NCI-H1436 (cell line): ENCODE measurements around the gene CHMP6.

Experiments
- DNase-seq: peaks from one replicate; lab custom pipeline; 2025; lab: John Stamatoyannopoulos, UW

CHMP6 gene

DNA sequence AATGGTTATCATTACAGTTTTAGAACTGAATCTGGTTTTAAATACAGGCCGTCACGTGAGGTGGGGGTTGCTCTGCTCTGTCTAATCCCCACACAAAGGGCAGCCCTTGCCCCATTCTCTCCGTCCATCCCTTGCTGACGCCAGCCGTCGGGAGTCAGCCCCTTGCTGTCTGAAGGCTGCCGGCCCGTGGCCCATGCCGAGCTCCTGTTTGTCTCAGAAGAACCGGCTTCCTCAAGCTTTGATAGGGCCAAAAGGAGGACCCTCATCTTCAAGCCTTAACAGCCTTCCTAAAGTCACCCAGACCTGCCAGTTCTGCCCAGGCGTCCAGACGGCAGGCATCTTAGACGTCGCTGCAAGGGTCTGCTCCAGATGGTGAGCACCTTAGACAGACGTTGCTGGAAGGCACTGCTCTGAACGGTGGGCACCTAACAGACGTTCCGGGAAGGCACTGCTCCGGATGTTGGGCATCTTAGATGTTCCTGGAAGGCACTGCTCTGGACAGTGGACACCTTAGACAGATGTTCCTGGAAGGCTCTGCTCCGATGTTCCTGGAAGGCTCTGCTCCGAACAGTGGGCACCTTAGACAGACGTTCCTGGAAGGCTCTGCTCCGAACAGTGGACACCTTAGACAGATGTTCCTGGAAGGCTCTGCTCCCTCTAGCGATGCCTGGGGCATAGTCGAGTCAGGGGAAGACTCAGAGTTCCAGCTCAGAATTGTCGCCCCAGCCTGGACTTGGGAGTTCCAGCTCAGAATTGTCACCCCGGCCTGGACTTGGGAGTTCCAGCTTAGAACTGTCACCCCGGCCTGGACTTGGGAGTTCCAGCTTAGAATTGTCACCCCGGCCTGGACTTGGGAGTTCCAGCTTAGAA is 35.1 kb upstream of the CHMP6 start:
- no peak for DNase-seq

GRCh38 chr17:80957461-80957941 is 34.1 kb upstream of the CHMP6 start:
- DNase-seq = no peak

DNA sequence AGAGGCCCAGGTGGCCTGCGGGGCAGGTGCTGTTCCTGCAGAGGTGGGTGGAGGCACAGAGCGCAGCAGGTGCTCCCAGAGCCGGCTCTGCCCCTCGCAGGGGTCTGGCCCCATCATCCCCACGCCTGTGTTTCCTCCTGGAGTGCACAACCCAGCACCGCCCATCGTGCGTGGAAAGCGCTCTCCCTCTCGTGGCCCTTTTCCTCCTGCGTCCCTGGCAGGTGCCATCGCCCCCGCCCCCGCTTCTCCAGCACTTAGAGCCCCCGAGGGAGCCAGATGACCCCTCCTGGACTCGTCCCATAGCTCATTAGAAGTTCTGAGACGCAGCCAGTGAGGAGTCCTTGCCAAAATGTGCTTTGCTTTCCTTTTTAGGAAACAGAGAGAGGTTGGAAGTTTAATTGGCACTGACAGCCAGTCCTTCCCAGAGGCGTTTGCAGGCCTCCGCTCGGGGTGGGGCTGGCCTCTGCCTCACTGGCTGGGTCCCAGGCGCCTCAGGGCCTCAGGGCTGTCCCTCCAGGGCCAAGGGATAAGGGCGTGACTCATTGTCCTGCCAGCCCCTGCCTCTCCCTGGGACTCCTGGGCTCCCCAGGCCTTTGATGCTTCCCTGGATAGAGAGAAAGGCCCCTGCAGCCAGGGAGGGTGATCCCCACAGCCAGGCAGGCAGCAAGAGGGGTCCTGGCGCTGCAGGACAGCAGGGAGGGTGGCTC is 32.2 kb upstream of the CHMP6 start:
- DNase-seq = no peak

GRCh38 chr17:80960037-80960796 is 31.4 kb upstream of the CHMP6 start:
- DNase-seq = no peak

GRCh38 chr17:80960797-80961452 is 30.7 kb upstream of the CHMP6 start:
- DNase-seq = no peak

DNA sequence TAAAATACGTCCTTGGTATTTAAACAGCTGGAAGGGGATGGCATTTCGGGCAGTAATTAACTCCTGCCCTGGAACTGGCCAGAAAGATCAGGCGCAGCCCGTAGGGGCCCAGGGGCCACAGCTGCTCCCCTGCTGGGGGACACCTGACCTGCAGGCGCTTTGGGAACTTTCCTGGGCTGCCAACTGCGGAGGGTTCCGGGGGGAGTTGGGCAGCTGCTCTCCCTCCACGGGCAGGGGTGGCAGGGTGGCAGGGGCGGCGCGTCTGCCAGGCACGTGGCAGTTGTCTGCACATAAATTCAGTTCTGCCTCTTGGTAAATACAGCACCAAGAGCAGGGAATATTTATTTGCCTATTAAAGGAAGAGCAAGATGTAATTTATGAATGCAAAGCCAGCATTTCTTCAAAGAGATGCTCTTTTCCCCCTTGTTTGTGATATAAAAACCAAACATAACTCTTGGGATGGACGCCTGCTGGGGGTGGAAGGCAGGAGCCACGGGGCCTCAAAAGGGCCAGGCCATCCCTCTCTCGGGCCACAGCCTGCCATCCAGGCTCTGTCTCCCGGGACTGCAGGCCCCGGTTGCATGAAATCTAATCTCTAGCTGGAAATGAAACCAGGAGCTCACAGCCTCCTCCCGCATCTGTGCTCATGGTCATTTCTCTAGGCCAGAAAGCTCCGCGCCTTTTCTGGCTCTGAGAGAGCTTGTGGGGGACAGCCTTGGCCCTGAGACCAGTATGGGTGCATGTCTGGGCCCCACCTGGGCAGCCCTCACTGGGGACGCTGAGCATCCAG is 29.9 kb upstream of the CHMP6 start:
- no peak for DNase-seq

DNA sequence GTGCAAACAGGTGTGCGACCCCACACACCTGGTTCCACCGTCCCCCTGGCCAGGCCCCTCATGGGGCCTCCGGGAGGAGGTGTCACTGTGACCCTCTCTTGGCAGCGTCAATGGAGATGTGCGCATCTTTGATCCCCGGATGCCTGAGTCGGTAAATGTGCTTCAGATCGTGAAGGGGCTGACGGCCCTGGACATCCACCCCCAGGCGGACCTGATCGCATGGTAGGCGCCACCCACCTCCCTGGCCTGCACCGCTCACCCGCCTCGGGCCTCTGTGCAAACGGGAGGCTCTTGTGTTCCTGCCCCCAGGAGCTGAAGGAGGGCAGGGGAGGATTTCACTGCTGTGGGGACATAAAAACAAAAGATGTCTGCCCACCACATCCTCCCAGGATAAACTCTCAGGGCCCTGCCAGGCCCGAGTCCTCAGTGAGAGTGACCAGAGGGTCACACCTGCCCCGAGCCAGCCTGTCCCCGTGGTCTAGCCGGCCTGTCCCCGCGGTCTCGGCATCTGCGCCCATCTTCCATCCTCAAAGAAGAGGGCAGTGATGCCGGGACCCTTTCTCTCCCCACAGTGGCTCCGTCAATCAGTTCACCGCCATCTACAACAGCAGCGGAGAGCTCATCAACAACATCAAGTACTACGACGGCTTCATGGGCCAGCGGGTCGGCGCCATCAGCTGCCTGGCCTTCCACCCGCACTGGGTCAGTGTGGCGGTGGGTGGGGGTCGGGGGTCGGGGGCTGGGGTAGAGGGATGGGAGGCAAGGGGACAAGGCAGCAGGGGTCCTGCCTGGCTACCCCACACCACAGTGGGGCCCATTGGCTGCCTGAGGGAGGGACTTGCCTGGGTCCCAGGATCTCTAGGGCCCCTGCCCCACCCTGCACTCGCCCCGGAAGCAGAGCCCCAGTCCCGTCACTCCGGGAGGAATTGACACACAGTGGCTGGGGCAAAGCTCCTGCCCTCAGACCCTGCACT is 29.0 kb upstream of the CHMP6 start:
- no peak for DNase-seq

- no peak for DNase-seq
Measured at GRCh38 chr17:80963812-80964543, 27.7 kb upstream of the CHMP6 start.

GRCh38 chr17:80964544-80964856 is 27.1 kb upstream of the CHMP6 start:
- no peak for DNase-seq

GRCh38 chr17:80964859-80965580 is 26.6 kb upstream of the CHMP6 start:
- no peak for DNase-seq

DNA sequence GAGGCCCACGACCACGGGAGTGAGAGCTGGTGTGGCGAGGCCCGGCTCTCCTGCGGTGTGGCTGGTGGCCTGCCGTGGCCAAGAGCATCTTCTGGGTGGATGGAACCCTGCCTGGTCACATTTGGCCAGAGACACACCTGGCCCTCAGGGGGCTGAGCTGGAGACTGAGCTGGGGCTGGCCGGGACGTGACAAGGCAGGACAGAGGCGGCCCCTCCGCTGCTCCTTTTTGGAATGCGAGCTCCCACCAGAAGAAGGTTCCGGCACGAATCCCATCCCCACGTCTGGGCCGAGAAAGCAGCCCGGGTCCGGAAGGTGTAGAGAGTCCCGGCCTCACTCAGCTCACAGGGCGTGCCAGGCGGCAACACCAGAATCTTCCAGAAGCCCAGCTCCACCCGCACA is 26.0 kb upstream of the CHMP6 start:
- no peak for DNase-seq

DNA sequence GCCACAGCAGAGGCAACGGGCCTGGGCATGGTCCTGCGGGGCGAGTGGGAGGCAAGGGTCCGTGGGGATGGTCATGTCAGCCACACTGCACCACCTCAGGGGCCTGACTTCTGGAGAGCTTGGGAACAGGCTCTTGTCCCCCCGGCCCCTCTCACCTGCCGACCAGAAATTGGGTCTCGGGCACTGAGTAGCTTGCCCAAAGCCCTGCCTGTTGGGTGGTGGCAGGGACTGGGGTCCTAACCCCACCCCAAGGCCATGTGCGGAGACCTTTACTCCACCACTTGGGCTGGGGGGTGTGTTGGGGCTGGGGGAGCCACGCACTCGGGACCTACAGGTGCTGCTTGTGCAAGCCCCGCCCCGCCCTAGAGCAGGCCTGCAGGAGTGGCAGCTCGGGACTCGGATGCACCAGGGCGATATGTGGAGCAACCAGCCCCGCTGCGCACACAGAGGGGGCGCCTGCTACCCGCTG is 24.2 kb upstream of the CHMP6 start:
- DNase-seq = no peak

- DNase-seq = no peak
Measured at GRCh38 chr17:80968602-80969029, 23.0 kb upstream of the CHMP6 start.

- no peak for DNase-seq
Measured at GRCh38 chr17:80969030-80969673, 22.5 kb upstream of the CHMP6 start.

- no peak for DNase-seq
Measured at GRCh38 chr17:80969674-80970043, 22.0 kb upstream of the CHMP6 start.

- DNase-seq = peak; percentile 22
Measured at GRCh38 chr17:80970044-80970761, 21.4 kb upstream of the CHMP6 start.
